PC-3 (cell line): Measurements from ENCODE around the gene MYO1C.

Source experiments
- CTCF ChIP-seq: fragments of 300-600 bp; sonication (generic); conservative IDR thresholded peaks from 2 replicates; pipeline ENCODE4 v1.5.1; 2017; ENCODE audit warnings: antibody characterized with exemption, low read depth, mild to moderate bottlenecking, low read length
- EZH2 ChIP-seq: fragments of 300-600 bp; sonication (generic); IDR thresholded peaks from one replicate; pipeline ENCODE4 v1.6.1; 2017; ENCODE audit warnings: antibody characterized with exemption, mild to moderate bottlenecking, low read length; ENCODE audit not compliant: unreplicated experiment
- EZH2phosphoT487 ChIP-seq: fragments of 300-600 bp; sonication (generic); IDR thresholded peaks from 2 replicates; pipeline ENCODE4 v1.6.1; 2018; ENCODE audit warnings: mild to moderate bottlenecking, antibody characterized with exemption, low read length, borderline replicate concordance

DNA sequence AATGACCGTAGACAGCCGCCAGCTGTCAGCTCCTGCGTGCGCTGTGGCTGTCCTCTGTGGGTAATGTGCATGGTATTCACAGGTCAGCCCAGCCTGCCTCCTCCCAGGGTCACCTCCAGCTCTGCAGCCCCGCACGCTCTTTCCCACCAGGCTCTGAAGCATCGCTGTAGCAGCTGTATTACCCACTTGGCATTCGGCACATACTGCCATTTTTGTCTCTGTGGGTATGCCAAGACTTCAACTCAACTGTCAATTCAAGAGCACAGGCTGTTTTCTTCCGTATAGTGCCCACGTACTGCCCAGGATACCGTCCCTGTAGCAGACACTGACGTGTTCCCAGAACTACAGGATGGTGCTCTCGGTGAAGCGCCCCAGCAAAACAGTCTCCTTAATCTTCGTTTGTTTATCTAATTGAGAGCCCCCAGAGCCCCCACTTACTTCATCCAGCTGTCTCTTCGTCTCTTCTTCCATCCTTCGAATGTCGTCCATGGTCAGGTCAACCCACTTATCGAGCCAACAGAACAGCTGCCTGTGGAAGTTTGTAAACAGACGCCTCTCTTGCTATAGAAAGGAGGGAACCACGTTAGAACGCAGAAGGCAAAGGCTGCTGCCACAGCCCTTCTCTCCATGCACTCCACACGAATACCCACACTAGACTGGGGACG is 41.3 kb upstream of the MYO1C start:
- TF ChIP-seq CTCF (no peak), EZH2 (no peak), EZH2phosphoT487 (no peak)
